Measurements from ENCODE around the gene SPATA7.

- TF ChIP-seq POLR2AphosphoS5 (IDR thresholded peaks at IDR 0.05; ENCODE audit: low read depth, low read length): no peak
- TF ChIP-seq, protein P1, sequence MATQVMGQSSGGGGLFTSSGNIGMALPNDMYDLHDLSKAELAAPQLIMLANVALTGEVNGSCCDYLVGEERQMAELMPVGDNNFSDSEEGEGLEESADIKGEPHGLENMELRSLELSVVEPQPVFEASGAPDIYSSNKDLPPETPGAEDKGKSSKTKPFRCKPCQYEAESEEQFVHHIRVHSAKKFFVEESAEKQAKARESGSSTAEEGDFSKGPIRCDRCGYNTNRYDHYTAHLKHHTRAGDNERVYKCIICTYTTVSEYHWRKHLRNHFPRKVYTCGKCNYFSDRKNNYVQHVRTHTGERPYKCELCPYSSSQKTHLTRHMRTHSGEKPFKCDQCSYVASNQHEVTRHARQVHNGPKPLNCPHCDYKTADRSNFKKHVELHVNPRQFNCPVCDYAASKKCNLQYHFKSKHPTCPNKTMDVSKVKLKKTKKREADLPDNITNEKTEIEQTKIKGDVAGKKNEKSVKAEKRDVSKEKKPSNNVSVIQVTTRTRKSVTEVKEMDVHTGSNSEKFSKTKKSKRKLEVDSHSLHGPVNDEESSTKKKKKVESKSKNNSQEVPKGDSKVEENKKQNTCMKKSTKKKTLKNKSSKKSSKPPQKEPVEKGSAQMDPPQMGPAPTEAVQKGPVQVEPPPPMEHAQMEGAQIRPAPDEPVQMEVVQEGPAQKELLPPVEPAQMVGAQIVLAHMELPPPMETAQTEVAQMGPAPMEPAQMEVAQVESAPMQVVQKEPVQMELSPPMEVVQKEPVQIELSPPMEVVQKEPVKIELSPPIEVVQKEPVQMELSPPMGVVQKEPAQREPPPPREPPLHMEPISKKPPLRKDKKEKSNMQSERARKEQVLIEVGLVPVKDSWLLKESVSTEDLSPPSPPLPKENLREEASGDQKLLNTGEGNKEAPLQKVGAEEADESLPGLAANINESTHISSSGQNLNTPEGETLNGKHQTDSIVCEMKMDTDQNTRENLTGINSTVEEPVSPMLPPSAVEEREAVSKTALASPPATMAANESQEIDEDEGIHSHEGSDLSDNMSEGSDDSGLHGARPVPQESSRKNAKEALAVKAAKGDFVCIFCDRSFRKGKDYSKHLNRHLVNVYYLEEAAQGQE (IDR thresholded peaks at IDR 0.05; ENCODE audit: insufficient read depth in 1 of 2, low read depth in 2 of 2, low read length in 2 of 2): no peak
Observed at GRCh38 chr14:88354358-88354757, 31.1 kb upstream of the SPATA7 start.

Data from PFSK-1 (cell line).